Ascending aorta (tissue), 2 donors: ENCODE data around the gene DHPS. TPM values are rescaled to one million over a fixed set of nuclear protein-coding genes. Genes with fewer than 3 reads are reported as not detected.
A peak's percentile ranks its signal among the peaks of the same experiment; 100 is the strongest.

Experiments used
- DNase-seq, 2 donors: peaks; one replicate each; pipeline ENCODE4 v3.0.0-alpha.2; 2019; ENCODE audit warnings: low spot score in 2 of 2
- H3K27ac ChIP-seq, 2 donors: fragments of 200-600 bp; sonication (generic); one replicate each; pipeline ENCODE4 v1.5.1; 2016 to 2017; ENCODE audit warnings: mild to moderate bottlenecking in 1 of 2
- H3K27me3 ChIP-seq: fragments of 200-600 bp; sonication (generic); one replicate; pipeline ENCODE4 v1.5.1; 2017
- H3K36me3 ChIP-seq, 2 donors: fragments of 200-600 bp; sonication (generic); one replicate each; pipeline ENCODE4 v1.5.1; 2016
- H3K4me1 ChIP-seq, 2 donors: fragments of 200-600 bp; sonication (generic); one replicate each; pipeline ENCODE4 v1.5.1; 2016 to 2017; ENCODE audit warnings: mild to moderate bottlenecking in 1 of 2
- H3K4me3 ChIP-seq, 2 donors: fragments of 200-600 bp; sonication (generic); one replicate each; pipeline ENCODE4 v1.5.1; 2016 to 2017; ENCODE audit warnings: mild to moderate bottlenecking in 1 of 2
- H3K9me3 ChIP-seq, 2 donors: fragments of 200-600 bp; sonication (generic); one replicate each; pipeline ENCODE4 v1.5.1; 2016
- CTCF ChIP-seq, 3 experiments: fragments of 200-600 bp in 2 of 3; fragments of 450-650 bp in 1 of 3; sonication (generic) in 2 of 3; IDR thresholded peaks; one replicate each; pipeline ENCODE4 v1.5.1; 2016 to 2019; ENCODE audit warnings: antibody characterized with exemption in 3 of 3, mild to moderate bottlenecking in 1 of 3, moderate library complexity in 1 of 3
- intact Hi-C: fragments of 100-400 bp; cut with DNase I; formaldehyde crosslinking; loops from one replicate; pipeline ENCODE4 v1.15.1; 2023
- total RNA-seq: library from RNA; depleted of rRNA; stranded (reverse); fragments of >200 nt; gene quantifications from one replicate; pipeline ENCODE4 v1.1.0, GENCODE V29; 2016

DHPS gene
- total RNA-seq, 1 donor from 2014 or later, result 160 TPM

GRCh38 chr19:12638611-12639182 lies 43.0 kb downstream of the DHPS start:
- intact Hi-C loops, result no loop called here
- no peak overlapping the region for H3K4me3 ChIP-seq
- no peak for DNase-seq

GRCh38 chr19:12636631-12637030 lies 45.0 kb downstream of the DHPS start:
- no peak overlapping the region for H3K27ac ChIP-seq
- no peaks in the 10 kb centered on the region for H3K9me3 ChIP-seq
- H3K4me1 ChIP-seq, result peaks cover 0 to 7% of the 10 kb centered on the region in 2 donors
- H3K36me3 ChIP-seq, result peaks cover 11 to 17% of the 10 kb centered on the region in 2 donors
- no peak for TF ChIP-seq CTCF (IDR thresholded peaks at IDR 0.05)
- no peaks in the 10 kb centered on the region for H3K27me3 ChIP-seq
- no peak for DNase-seq
- H3K4me3 ChIP-seq, result no peak overlapping the region
- intact Hi-C loops, result no loop called here

More at GRCh38 chr19:12638611-12639182, 43.0 kb downstream of the DHPS start:
- peaks cover 0 to 7% of the 10 kb centered on the region in 2 donors for H3K4me1 ChIP-seq
- no peaks in the 10 kb centered on the region for H3K27me3 ChIP-seq
- H3K36me3 ChIP-seq, result no peaks in the 10 kb centered on the region
- no peak for TF ChIP-seq CTCF (IDR thresholded peaks at IDR 0.05)
- no peak overlapping the region for H3K27ac ChIP-seq
- H3K9me3 ChIP-seq, result no peaks in the 10 kb centered on the region

- Histone ChIP-seq H3K36me3 (peaks cover 65 to 90% of the 10 kb centered on the region in 2 donors), H3K4me1 (no peaks in the 10 kb centered on the region), H3K9me3 (peaks cover 0 to 25% of the 10 kb centered on the region in 2 donors), H3K27me3 (no peaks in the 10 kb centered on the region), H3K27ac (no peak overlapping the region), H3K4me3 (no peak overlapping the region)
- intact Hi-C loops, result no loop called here
- no peak for DNase-seq
- TF ChIP-seq CTCF (IDR thresholded peaks at IDR 0.05), result no peak
Measured at GRCh38 chr19:12629215-12629614, 52.5 kb downstream of the DHPS start.

- Histone ChIP-seq H3K36me3 (peaks cover 70 to 95% of the 10 kb centered on the region in 2 donors), H3K27ac (no peak overlapping the region), H3K9me3 (peaks cover 0 to 25% of the 10 kb centered on the region in 2 donors), H3K4me3 (peak overlapping the region in 1 of 2 donors; percentile 4), H3K4me1 (no peaks in the 10 kb centered on the region), H3K27me3 (no peaks in the 10 kb centered on the region)
- intact Hi-C loops, result no loop called here
- DNase-seq, result no peak
- TF ChIP-seq CTCF (IDR thresholded peaks at IDR 0.05), result no peak
Measured at GRCh38 chr19:12628040-12629022, 53.3 kb downstream of the DHPS start.

- peaks cover 0 to 25% of the 10 kb centered on the region in 2 donors for H3K9me3 ChIP-seq
- no peak for TF ChIP-seq CTCF (IDR thresholded peaks at IDR 0.05)
Measured at GRCh38 chr19:12626958-12627357, 54.7 kb downstream of the DHPS start.

More at GRCh38 chr19:12626958-12627357, 54.7 kb downstream of the DHPS start:
- intact Hi-C loops, result no loop called here
- no peak overlapping the region for H3K27ac ChIP-seq
- H3K27me3 ChIP-seq, result no peaks in the 10 kb centered on the region
- DNase-seq, result no peak
- H3K4me1 ChIP-seq, result no peaks in the 10 kb centered on the region
- no peak overlapping the region for H3K4me3 ChIP-seq
- H3K36me3 ChIP-seq, result peaks cover 61 to 89% of the 10 kb centered on the region in 2 donors

Other genes with a start within 250 kb of the DHPS start
- 4.0 TPM for gene ZNF443, start 240.9 kb downstream of the DHPS start, total RNA-seq
- 3.4 TPM for gene ZNF709, start 197.1 kb downstream of the DHPS start, total RNA-seq
- 2.6 TPM for gene ZNF564, start 130.4 kb downstream of the DHPS start, total RNA-seq
- 27.8 TPM for gene ZNF490, start 71.1 kb downstream of the DHPS start, total RNA-seq
- gene ZNF791, start 71.0 kb downstream of the DHPS start, total RNA-seq, result 6.9 TPM
- gene MAN2B1, start 15.1 kb downstream of the DHPS start, total RNA-seq, result 36.3 TPM
- gene WDR83, start 15.1 kb downstream of the DHPS start, total RNA-seq, result 12.0 TPM
- gene GNG14, start 6.1 kb upstream of the DHPS start, total RNA-seq, result not detected
- gene FBXW9, start 14.8 kb upstream of the DHPS start, total RNA-seq, result 7.6 TPM
- gene TNPO2, start 42.1 kb upstream of the DHPS start, total RNA-seq, result 82.6 TPM
- gene TRIR, start 52.8 kb upstream of the DHPS start, total RNA-seq, result 338 TPM
- 43.6 TPM for gene GET3, start 55.6 kb upstream of the DHPS start, total RNA-seq
- not detected for gene BEST2, start 69.9 kb upstream of the DHPS start, total RNA-seq
- gene HOOK2, start 93.7 kb upstream of the DHPS start, total RNA-seq, result 58.5 TPM
- gene JUNB, start 109.6 kb upstream of the DHPS start, total RNA-seq, result 3,581 TPM
- 259 TPM for gene PRDX2, start 119.9 kb upstream of the DHPS start, total RNA-seq
- gene THSD8, start 120.2 kb upstream of the DHPS start, total RNA-seq, result not detected
- 3.4 TPM for gene RNASEH2A, start 124.7 kb upstream of the DHPS start, total RNA-seq
- gene RTBDN, start 152.7 kb upstream of the DHPS start, total RNA-seq, result not detected
- gene MAST1, start 156.6 kb upstream of the DHPS start, total RNA-seq, result 2.0 TPM
- gene DNASE2, start 199.6 kb upstream of the DHPS start, total RNA-seq, result 76.8 TPM
- gene KLF1, start 205.3 kb upstream of the DHPS start, total RNA-seq, result not detected
- 20.6 TPM for gene GCDH, start 209.3 kb upstream of the DHPS start, total RNA-seq
- not detected for gene SYCE2, start 237.4 kb upstream of the DHPS start, total RNA-seq